Activated naive CD4-positive, alpha-beta T cell treated with anti-CD3 and anti-CD28 coated beads, Interleukin-2, amount 50 U/mL, for 16 hours (primary cell): ENCODE data around the gene MEIS1.

Experiments
- DNase-seq: peaks from one replicate; pipeline ENCODE4 v3.0.0-alpha.2; 2020

Gene MEIS1

GRCh38 chr2:66431846-66432587 lies 2.9 kb upstream of the MEIS1 start:
- no peak for DNase-seq

GRCh38 chr2:66432801-66433694 lies 1.9 kb upstream of the MEIS1 start:
- DNase-seq, result no peak

- no peak for DNase-seq
Observed at GRCh38 chr2:66433695-66433944, 1.3 kb upstream of the MEIS1 start.

- DNase-seq, result no peak
Observed at GRCh38 chr2:66433945-66434678, 813 bp upstream of the MEIS1 start.

GRCh38 chr2:66435549-66435875 lies 587 bp downstream of the MEIS1 start:
- DNase-seq, result no peak

- no peak for DNase-seq
Observed at GRCh38 chr2:66435963-66436362, 1.0 kb downstream of the MEIS1 start.

GRCh38 chr2:66436581-66437001 lies 1.7 kb downstream of the MEIS1 start:
- DNase-seq, result no peak

- DNase-seq, result no peak
Observed at GRCh38 chr2:66437109-66437690, 2.3 kb downstream of the MEIS1 start.

- DNase-seq, result no peak
Observed at GRCh38 chr2:66437691-66438497, 3.0 kb downstream of the MEIS1 start.

- no peak for DNase-seq
Observed at GRCh38 chr2:66438498-66438833, 3.5 kb downstream of the MEIS1 start.

GRCh38 chr2:66438891-66439811 lies 4.2 kb downstream of the MEIS1 start:
- DNase-seq, result no peak

GRCh38 chr2:66439812-66440542 lies 5.1 kb downstream of the MEIS1 start:
- no peak for DNase-seq

- DNase-seq, result no peak
Observed at GRCh38 chr2:66440708-66441497, 6.0 kb downstream of the MEIS1 start.

GRCh38 chr2:66441581-66442320 lies 6.8 kb downstream of the MEIS1 start:
- DNase-seq, result no peak

GRCh38 chr2:66442516-66443185 lies 7.7 kb downstream of the MEIS1 start:
- DNase-seq, result no peak

GRCh38 chr2:66443186-66443978 lies 8.5 kb downstream of the MEIS1 start:
- DNase-seq, result no peak

GRCh38 chr2:66443979-66444861 lies 9.3 kb downstream of the MEIS1 start:
- DNase-seq, result no peak
